CD4-positive, alpha-beta T cell treated with Interleukin-4 for 1 hour (primary cell): ENCODE results near the gene QRFP.

Experiments used
- DNase-seq, 2 donors: peaks; one replicate each; pipeline ENCODE4 v3.0.0-alpha.2; 2020 to 2022

The QRFP gene

GRCh38 chr9:130903194-130904069 lies 6.8 kb upstream of the QRFP start:
- DNase-seq, result no peak

- DNase-seq, result no peak
These were observed 5.9 kb upstream of the QRFP start for GRCh38 chr9:130902204-130903185.

- DNase-seq, result no peak
These were observed 5.0 kb upstream of the QRFP start for GRCh38 chr9:130901498-130902203.

- DNase-seq, result no peak
These were observed 4.3 kb upstream of the QRFP start for GRCh38 chr9:130900701-130901497.

GRCh38 chr9:130899051-130899748 lies 2.6 kb upstream of the QRFP start:
- no peak for DNase-seq

- DNase-seq, result no peak
These were observed 1.9 kb upstream of the QRFP start for GRCh38 chr9:130898552-130898852.

GRCh38 chr9:130897848-130898551 lies 1.4 kb upstream of the QRFP start:
- DNase-seq, result no peak

GRCh38 chr9:130897105-130897751 lies 616 bp upstream of the QRFP start:
- DNase-seq, result no peak

- DNase-seq, result no peak
These were observed 955 bp downstream of the QRFP start for GRCh38 chr9:130895481-130896232.

- DNase-seq, result no peak
These were observed 1.6 kb downstream of the QRFP start for GRCh38 chr9:130895038-130895437.

GRCh38 chr9:130894546-130894945 lies 2.1 kb downstream of the QRFP start:
- DNase-seq, result no peak

- peak; percentile 2 to 60 for DNase-seq
These were observed 3.1 kb downstream of the QRFP start for GRCh38 chr9:130893341-130894101.

GRCh38 chr9:130892477-130893304 lies 3.9 kb downstream of the QRFP start:
- DNase-seq, result no peak

GRCh38 chr9:130891688-130892476 lies 4.7 kb downstream of the QRFP start:
- no peak for DNase-seq

- DNase-seq, result no peak
These were observed 5.5 kb downstream of the QRFP start for GRCh38 chr9:130890870-130891687.

- no peak for DNase-seq
These were observed 6.5 kb downstream of the QRFP start for GRCh38 chr9:130890124-130890523.
